GM18519 (cell line): ENCODE measurements around the gene RNF32.
A peak's percentile ranks its signal among the peaks of the same experiment; 100 is the strongest.

Experiments
- ATAC-seq: cut with Tn5 transposase; IDR thresholded peaks from one replicate; pipeline ENCODE4 v1.9.1; 2021; ENCODE audit warnings: mild to moderate bottlenecking, moderate library complexity; ENCODE audit not compliant: unreplicated experiment, low FRiP score

Gene RNF32

DNA sequence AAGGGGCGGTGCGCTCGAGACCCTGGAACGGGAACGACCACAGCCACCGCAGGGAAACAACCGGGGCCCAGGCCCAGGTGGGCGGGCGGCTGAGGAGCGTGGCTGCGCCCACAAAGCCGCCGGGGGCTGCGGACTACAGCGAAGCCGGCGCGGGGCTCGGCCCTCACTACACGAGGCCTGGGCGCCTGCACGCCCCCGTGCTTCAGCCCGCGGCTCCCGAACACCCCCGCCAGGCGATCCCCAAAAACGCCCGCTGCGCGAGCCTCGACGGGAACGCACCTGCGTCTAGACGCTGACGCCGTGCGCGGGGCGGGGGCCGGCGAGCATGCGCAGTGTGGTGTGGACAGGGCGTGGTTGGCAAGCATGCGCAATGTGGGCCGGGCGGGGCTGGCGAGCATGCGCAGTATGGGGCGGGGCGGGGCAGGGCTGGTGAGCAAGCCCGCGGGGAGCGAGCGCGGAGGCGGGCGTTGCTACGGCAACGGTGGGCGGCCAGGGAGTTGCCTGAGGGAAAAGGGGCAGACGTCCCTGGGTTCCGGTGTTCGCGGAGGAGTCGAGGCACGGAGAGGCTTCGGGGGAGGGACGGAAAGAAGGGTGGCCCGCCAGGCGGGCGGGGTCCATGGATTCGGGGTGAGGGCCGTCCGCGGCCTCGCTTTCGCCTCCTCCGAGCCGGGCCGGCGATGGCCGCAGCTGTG is at the start of gene RNF32:
Gene RNF32 (plus strand): TSS at position 518 of the 692 bp plus-strand sequence. CDS start 3,104 bp downstream, outside the sequence.
- peak; percentile 60 for ATAC-seq

DNA sequence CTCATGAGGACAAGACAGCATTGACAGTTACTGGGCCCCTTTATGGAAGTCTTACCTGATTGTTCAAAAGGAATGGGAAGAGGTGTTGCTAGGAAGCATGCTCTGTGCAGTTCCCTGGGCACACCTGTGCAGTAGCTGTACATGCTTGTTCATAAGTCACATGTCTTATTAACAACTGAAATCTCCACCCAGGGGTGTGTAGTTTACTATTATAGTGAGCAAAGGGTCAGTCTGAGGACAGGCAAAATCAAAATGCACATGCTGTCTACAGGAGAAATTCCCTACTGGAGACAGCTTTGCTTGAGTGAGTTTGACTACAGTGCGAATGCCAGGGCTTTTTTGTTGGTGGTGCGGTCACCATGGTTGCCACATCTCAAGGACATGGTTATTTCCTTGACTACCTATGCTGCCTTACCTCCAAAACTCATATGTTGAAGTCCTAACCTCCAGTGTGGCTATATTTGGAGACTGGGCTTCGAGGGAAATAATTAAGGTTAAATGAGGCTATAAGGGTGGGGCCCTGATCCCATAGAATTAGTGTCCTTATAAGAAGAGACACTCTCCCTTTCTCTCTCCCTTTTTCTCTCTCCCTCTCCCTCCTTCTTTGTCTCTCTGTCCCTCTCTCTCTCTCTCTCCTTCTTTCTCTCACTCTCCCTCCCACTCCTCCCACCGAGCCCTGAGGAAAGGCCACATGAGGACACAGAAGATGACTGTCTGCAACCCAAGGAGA is 48.3 kb upstream of the RNF32 start:
- no peak for ATAC-seq

DNA sequence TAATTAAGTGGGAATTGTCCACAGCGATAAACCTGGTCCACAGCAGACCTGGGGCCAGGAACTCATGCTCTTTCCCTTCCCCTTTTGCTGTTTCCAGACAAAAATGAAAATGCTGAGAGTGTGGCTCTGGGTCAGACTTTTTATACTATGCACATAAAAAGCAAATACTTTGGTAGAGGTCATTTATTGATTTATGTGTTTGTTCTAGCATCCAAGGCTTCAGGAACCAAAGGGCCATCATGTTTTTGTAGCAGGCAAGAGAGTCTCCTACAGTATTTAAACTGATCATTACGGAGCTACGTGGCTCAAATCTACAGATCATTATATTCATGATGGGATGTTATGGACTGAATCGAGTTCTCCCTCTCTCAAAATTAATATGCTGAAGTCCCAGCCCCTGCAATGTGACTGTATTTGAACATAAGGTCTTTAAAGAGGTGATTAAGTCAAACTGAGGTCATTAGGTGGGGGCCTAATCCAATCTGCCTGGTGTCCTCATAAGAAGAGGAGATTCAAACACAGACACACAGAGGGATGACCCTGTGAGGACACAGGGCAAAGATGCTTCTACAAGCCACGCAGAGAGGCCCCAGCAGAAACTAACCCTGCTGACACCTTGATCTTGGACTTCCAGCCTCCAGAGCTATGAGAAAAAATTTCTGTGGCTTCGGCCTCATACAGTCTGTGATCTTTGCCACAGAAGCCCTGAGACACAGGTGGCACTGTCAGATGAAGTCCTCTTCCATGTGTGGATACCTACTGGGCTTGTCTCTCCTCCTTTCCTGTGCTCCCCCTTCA is 46.1 kb upstream of the RNF32 start:
- no peak for ATAC-seq

DNA sequence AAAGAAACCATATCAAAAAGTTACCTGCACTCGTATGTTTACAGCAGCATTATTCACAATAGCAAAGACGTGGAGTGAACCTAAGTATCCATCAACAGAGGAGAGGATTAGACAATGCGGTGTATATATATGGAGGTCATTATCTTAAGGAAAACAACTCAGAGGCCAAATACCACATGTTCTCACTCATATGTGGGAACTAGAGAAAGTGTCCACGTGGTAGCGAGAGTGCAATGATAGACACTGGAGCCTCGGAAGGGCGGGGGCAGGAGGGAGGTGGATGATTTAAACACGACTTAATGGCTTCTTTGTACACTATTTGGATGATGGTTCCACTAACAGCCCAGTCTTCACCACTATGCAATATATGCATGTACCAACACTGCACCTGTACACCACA is 40.1 kb upstream of the RNF32 start:
- no peak for ATAC-seq

DNA sequence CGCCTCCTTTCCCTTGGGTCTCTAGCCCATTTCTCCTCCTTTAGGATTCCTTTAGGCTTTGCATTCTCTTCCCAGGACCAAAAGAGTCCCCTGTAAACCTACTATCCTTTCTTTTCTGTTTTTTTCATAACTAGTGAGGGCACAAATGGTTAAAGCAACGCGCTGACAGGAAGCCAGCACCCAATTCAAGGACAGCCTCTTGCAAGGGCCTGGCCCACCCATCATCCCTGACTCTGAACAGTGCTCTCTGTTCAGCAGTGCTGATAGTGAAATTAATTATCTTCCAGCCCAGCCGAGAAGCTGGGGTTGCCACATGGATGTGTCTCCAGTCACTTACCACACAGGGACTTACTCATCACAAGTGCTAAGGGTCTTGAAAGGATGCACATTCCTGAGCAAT is 38.3 kb upstream of the RNF32 start:
- ATAC-seq: no peak

DNA sequence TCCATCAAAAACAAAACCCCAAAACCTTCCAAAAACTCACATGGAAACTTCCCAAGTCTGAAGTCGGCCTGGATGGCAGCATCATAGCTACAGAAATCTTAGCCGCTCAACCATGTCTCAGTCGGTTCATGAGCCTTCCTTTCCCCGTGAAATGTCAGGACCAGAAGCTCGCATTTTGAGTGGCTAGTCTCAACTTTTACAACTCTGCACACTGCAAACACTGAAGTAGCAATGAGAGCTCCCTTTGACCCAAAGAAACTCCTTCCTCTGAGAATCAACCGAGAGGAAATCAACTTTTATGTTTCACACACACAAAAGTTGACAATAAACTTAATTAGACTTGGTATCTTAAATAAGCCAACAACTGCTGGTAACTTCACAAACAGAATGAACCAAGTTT is 37.6 kb upstream of the RNF32 start:
- no peak for ATAC-seq

DNA sequence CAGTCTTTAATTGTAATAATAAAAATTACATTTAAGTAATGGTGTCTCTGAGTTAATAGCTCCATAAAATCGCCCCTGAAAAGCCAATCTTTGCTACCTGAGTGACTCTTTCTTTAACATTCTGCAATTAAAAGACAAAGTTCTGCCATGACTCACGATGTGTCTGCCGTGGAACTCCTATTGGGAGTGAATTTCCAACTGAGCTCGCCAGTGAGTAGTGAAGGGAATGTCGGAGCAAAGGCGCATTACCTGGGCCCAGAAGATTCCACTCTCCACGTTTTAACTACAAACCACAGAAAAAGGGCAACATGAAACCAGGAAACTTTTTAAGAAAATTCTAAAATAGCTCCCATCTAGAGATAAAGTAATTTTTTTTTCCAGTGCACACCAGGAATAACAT is 36.9 kb upstream of the RNF32 start:
- no peak for ATAC-seq

DNA sequence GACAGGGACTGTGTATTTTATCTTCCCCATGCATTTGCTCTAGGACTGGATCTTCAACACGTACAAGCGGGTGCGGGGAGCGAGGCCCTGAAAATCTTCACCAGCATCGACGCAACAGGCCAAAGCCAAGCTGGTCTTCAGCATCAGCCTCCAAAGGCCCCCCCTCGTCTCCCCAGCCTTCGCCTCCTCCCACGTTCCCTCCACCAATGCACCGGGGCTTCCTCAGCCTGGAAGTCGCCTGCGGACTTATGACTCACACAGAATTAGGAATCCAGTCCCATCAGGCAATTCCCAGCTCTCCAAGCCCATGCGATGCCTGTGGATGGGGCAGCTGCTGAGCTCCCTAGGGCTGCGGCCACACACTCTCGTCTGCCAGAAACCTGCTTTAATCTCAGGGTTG is 36.3 kb upstream of the RNF32 start:
- no peak for ATAC-seq

DNA sequence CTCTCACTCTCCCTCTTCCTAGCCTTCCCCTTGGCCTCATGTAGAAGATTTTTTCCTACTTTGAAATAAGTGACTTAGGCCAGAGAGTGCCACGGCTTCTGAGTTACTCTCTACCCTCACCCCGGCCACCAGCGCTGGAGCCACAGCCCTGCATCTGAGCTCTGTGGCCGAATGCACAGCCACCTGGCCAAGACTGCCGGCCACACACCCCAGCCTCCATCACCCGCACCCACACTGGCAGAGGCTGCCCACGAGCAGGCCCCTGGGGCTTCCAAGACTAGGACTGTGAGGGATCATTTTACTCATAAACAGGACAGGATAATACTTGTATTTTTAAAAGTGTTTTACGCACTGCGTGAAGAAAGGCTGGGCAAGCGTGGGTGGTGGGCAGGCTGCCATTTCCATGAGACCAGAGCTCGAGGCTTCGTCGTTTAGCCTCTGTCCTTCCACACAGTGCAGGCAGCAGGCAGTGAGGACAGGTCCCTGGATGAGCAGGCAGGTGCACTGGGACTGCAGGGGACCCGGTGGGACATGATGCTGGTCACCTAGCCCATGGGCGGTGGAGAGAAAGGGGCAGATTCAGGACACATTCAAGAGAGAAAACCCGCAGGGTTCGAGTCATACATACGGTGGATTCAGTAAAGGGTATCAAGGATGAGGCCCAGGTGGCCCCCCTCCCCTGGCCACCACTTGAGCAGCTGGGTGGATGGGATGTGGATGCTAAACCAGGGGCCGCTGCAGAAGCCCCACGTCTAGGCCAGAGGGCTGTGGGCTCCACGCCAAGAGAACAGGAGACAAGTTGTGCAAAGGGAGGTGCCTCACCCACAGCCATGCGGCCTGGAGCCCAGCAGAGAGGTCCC is 35.5 kb upstream of the RNF32 start:
- no peak for ATAC-seq

DNA sequence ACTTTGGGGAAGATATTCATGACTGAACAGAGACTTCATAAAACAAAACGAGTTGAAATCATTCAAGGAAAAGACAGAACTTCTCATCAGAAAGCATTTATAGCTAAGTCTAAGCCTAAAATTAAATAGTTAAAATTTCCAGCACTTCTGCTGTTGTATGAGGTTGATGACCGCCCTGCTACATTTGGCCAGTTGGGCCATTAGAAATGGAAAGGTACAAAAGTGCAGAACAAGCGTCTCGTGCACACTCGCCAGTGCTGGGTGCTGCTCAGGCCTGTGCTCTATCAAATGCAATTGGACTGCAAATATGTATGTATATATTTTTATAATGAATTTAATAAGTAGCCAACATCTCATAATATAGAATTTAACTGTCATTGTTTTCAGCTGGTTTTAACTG is 34.4 kb upstream of the RNF32 start:
- ATAC-seq: no peak

DNA sequence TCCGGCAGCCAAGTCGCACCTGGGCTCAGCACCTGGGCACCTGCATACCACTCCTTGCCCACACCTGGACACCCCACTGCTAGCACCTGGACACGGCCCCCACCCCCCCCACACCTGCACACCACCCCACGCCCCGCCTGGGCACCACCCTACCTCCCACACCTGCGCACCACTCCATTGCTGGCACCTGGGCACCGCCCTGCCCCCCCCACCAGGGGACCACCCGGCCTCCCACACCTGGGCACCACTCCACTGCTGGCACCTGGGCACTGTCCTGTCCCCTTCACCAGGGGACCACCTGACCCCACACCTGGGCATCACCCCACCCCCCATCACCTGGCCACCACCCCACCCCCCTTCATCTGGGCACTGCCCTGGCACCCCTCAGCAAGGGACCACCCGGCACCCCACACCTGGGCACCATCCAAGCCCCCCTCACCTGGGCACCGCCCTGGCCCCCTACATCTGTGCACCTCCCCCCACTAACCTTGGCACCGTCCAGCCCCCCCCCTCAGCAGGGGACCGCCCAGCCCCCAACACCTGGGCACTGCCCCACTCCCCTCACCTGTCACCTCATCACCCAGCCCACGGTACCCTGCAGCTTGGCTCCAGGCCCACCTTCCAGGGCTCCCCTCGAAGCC is 33.8 kb upstream of the RNF32 start:
- no peak for ATAC-seq

DNA sequence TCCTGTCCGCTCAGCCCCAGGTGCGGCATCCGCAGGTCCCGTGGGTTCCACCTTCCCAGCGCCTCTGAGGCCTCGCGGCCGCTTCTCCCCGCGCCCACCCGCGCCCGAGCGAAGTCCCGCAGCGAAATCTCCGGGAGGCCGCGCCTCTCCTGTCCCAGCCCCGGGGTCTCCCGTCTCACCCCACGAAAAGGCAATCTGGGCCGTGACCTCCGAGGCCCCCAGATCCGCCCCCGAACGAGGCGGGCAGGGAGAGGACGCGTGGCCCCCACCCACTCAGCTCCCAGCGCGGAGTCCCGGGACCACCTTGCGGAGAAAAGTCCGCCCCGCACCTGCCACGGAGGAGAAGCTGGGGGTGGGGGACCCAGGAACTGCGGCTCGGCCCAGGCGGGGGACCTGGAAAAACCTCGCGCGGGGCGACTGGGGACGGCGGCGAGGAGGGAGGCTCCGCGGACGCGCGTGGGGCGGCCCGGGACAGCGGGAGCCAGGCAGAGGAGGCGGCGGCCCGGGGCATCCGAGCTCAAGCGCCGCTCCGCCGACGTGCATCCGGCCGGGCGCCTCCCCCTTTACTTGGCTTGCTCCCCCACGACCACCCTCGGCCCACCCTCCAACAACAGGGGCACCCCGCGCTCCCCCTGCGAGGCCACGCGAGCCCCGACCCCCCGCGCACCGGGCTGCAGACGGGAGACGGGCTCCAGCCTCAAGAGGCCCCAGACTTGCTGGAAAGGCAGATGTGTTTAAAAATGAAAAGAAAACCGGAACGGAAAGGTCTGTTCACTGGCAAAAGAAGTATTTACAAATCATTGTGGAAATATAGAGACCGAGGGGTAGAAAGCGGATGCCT is 33.0 kb upstream of the RNF32 start:
- no peak for ATAC-seq

DNA sequence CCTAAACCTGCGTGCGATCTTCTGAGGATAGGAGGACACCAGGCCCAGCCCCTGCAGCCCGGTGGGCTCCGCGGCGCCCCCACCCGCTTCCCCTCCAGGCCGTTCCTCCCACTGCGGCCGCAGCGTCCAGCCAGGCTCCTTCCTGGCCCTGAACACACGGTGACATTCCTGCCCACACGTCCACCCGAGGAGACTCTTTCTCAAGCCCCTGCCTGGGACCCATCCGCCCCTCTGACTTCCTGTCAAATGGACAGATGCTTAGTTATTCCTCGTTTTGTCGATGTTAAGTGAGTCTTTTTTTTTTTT is 32.4 kb upstream of the RNF32 start:
- no peak for ATAC-seq

DNA sequence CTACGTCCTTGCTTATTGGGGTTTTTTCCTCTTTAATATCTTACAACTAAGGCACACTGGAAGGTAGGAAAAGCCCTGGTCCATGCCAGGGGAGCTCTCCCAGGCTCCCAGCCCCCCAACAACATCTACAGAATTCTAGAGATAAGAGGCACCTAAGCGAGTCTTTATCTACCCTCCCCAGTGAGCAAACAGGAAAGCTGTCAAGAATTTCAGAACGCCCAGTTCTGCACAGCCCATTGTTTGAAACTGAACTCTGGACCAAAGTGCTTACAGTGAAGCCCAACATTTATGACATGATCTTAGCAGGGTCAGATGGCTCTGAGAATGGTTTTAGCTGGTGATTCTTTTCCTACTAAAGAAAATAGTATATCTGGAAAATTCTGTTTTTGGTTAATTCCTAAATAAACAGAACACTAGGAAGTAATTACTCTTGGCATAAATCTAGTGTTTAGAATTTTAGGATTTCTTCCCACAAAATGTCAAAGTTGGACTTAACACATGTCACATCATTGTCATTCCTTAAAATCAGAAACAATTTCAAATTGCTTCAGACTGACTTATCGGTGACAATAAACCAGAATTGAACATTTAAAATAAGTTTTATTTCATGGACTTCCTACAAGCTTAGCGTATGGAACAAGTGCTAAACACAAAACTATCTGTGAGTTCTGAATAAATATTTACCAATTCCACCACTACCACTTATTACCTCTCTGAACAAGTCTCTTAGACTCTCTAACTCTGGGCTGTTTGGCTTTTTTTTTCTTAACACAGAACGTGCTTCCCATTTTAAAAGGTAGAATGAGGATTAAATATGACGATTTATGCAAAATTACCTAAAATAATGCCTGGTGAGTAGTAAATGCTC is 31.3 kb upstream of the RNF32 start:
- ATAC-seq: no peak

DNA sequence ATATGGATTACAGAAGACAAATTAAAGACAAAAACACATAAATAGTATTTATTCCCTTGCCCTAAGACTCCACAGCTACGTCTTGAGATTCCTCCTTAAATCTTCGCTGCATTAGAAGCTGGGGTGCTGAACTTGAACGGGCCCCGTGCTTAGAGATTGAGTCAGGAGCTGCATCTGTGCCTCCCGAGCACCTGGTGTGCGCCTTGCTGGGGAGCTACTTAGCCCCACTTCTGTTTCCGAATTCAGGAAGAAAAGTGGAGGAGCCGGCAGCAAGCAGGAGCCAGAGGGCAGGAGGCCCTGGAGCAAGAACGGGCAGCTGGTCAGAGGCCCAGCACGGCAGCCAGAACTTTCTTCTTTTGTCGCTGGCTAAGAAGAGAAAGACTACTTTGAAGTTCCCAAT is 30.4 kb upstream of the RNF32 start:
- no peak for ATAC-seq

DNA sequence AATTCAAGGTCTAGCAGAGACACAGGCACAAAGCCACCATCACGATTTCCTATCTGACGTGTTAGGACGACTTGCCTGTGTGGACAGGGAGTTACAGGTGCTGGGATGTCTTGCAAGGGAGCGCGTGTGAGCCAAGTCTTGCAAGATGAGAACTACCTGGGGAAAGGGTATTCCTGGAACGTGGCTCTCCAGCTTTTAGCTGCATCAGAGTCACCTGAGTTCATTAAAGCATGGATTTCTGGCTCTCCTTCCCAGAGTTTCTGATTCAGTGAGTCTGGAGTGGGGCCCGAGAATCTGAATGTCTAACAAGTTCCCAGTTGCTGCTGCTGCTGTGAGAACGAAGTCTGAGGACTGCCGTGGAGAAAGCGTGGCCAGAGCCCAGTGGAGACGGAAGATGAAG is 30.0 kb upstream of the RNF32 start:
- ATAC-seq: no peak

DNA sequence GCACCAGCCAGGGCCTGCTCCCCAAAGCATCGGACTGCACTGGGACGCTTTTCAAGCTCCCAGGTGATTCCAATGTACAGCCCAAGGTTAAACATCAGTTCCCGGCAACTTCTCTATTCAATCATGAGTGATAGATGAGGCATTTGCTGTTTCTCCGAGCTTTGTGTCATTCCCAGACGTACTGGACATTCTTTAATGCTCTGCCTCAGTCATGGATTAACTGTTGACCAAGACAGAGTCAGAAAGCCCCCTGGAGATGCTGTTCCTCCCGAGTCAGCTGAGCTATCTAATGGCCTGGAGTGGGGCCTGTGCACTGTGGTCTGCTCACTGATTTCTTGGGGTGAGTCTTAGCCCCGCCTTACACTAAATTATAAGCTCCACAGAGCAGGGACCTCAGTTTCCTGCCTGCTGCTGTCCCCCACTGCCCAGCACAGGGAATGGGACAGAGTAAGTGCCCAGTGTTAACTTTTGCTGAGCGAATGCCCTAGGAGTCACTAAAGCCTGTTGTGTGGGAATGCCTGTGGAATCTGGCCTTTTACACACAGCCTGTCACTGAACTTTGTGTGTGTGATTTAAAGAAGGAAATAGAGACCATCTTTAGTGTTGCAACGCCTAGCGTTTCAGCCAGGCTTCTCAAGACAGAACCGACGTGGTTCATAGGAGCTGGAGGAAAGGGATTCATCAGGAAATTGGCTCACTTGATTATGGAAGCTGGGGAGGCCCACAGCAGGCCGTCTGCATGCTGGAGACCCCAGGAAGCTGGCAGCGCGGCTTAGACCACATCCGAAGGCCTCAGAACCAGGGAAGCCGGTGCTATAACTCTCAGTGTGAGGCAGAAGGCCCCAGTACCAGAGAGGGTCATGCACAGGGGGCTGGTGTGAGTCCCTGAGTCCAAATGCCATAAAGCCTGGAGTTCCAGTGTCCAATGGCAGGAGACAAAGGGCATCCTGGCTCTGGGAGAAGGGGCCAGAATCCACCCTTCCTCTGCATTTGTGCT is 29.3 kb upstream of the RNF32 start:
- no peak for ATAC-seq
